Measurements from ENCODE around the gene PI16.

PI16 gene

GRCh38 chr6:37013516-37014491 is 59.3 kb downstream of the PI16 start:
- Histone ChIP-seq H3K36me3 (ENCODE audit: insufficient read depth, low read length) (no peaks in the 10 kb centered on the region), H3K79me2 (ENCODE audit: control insufficient read depth, insufficient read depth, low read length, unreplicated experiment) (no peaks in the 10 kb centered on the region), H3K27ac (ENCODE audit: low read depth, low read length) (no peak overlapping the region), H2AFZ (ENCODE audit: low read length, unreplicated experiment) (no peak overlapping the region), H3K27me3 (ENCODE audit: insufficient read depth, low read length) (no peaks in the 10 kb centered on the region), H3K4me1 (ENCODE audit: control insufficient read depth, insufficient read depth, low read length, unreplicated experiment) (peaks cover 4% of the 10 kb centered on the region), H3K4me3 (ENCODE audit: low read depth, low read length) (no peak overlapping the region)
